HG03575 (cell line): Measurements from ENCODE around the gene TSPYL1.
"Not testable (repeated sequence)": the region's sequence is repeated elsewhere in the genome, so short reads cannot be mapped to it uniquely, and the experiment has no call there.

ENCODE experiments used
- ATAC-seq: cut with Tn5 transposase; IDR thresholded peaks from one replicate; pipeline ENCODE4 v1.9.1; 2021; ENCODE audit not compliant: unreplicated experiment, insufficient number of reproducible peaks, low FRiP score; ENCODE audit errors: extremely low read depth

The TSPYL1 gene

GRCh38 chr6:116300566-116300965 is 20.8 kb upstream of the TSPYL1 start:
- ATAC-seq = no peak

GRCh38 chr6:116298973-116299372 is 19.2 kb upstream of the TSPYL1 start:
- ATAC-seq = no peak

GRCh38 chr6:116298273-116298672 is 18.5 kb upstream of the TSPYL1 start:
- ATAC-seq = no peak

GRCh38 chr6:116292553-116292952 is 12.8 kb upstream of the TSPYL1 start:
- no peak for ATAC-seq

GRCh38 chr6:116291701-116292396 is 12.1 kb upstream of the TSPYL1 start:
- ATAC-seq = no peak

- no peak for ATAC-seq
Observed at GRCh38 chr6:116290799-116291198, 11.1 kb upstream of the TSPYL1 start.

- no peak for ATAC-seq
Observed at GRCh38 chr6:116289876-116290275, 10.1 kb upstream of the TSPYL1 start.

GRCh38 chr6:116287689-116288282 is 8.1 kb upstream of the TSPYL1 start:
- no peak for ATAC-seq

GRCh38 chr6:116286773-116287358 is 7.1 kb upstream of the TSPYL1 start:
- no peak for ATAC-seq

GRCh38 chr6:116284984-116285383 is 5.3 kb upstream of the TSPYL1 start:
- ATAC-seq = not testable (repeated sequence)

- no peak for ATAC-seq
Observed at GRCh38 chr6:116283191-116283590, 3.5 kb upstream of the TSPYL1 start.

GRCh38 chr6:116282698-116283097 is 3.0 kb upstream of the TSPYL1 start:
- no peak for ATAC-seq

GRCh38 chr6:116280933-116281316 is 1.2 kb upstream of the TSPYL1 start:
- no peak for ATAC-seq

GRCh38 chr6:116280161-116280932 is 617 bp upstream of the TSPYL1 start:
- no peak for ATAC-seq

- ATAC-seq = no peak
Observed at GRCh38 chr6:116278854-116279231, 887 bp downstream of the TSPYL1 start.

GRCh38 chr6:116278481-116278829 is 1.3 kb downstream of the TSPYL1 start:
- ATAC-seq = no peak

GRCh38 chr6:116277124-116277523 is 2.6 kb downstream of the TSPYL1 start:
- ATAC-seq = no peak

GRCh38 chr6:116271149-116271708 is 8.5 kb downstream of the TSPYL1 start:
- no peak for ATAC-seq

- ATAC-seq = peak; percentile 83
Observed at GRCh38 chr6:116268589-116269293, 11.0 kb downstream of the TSPYL1 start.
